Mucosa of descending colon (tissue), 3 donors: Measurements from ENCODE around the gene POM121L12. TPM values are rescaled to one million over a fixed set of nuclear protein-coding genes. Genes with fewer than 3 reads are reported as not detected.

ENCODE experiments used
- ATAC-seq: fragments of 200-7000 bp; cut with Tn5 transposase; one replicate; pipeline ENCODE4 v1.9.1; 2020; ENCODE audit warnings: mild to moderate bottlenecking, moderate library complexity
- DNase-seq, 3 donors: peaks; one replicate each; pipeline ENCODE4 v3.0.0-alpha.2; 2020
- H3K36me3 ChIP-seq: fragments of 200-600 bp; one replicate; pipeline ENCODE4 v1.8.0; 2021; ENCODE audit warnings: low read depth, mild to moderate bottlenecking
- H3K4me1 ChIP-seq: fragments of 200-600 bp; one replicate; pipeline ENCODE4 v1.8.0; 2021; ENCODE audit warnings: low read depth, mild to moderate bottlenecking
- H3K4me3 ChIP-seq: fragments of 200-600 bp; one replicate; pipeline ENCODE4 v1.8.0; 2021; ENCODE audit warnings: mild to moderate bottlenecking
- H3K9me3 ChIP-seq: fragments of 200-600 bp; one replicate; pipeline ENCODE4 v1.8.0; 2021; ENCODE audit warnings: mild to moderate bottlenecking
- intact Hi-C, 2 donors: fragments of 100-400 bp; cut with DNase I in 1 of 2; cut with micrococcal nuclease in 1 of 2; formaldehyde crosslinking; loops; one replicate each; pipeline versions ENCODE4 v1.11.0 to v1.11.1; 2022; cut with DNase I, micrococcal nuclease
- total RNA-seq, 3 donors: library from RNA; stranded (reverse); fragmentation: NEBNext Ultra II Directional in 2 of 3; extraction: Animal tissue kit (Norgen Biotek cat#: 25700) in 2 of 3; gene quantifications; one replicate each; pipeline versions ENCODE4 v1.2.1 to v1.2.4, GENCODE V29; 2021 to 2023
- TF ChIP-seq, protein P1 (sequence below): fragments of 200-600 bp; IDR thresholded peaks from one replicate; pipeline ENCODE4 v1.8.0; 2022; ENCODE audit warnings: antibody characterized with exemption, mild to moderate bottlenecking
- donor health status: DM: no; HTN: no; CAD: no; lungs with moderate emphysema.
- donor health status: DM: no; HTN: no; CAD: no.
- donor health status: DM: no; HTN: yes; CAD: no.

POM121L12 gene
- total RNA-seq, 3 donors from 2014 or later: not detected

DNA sequence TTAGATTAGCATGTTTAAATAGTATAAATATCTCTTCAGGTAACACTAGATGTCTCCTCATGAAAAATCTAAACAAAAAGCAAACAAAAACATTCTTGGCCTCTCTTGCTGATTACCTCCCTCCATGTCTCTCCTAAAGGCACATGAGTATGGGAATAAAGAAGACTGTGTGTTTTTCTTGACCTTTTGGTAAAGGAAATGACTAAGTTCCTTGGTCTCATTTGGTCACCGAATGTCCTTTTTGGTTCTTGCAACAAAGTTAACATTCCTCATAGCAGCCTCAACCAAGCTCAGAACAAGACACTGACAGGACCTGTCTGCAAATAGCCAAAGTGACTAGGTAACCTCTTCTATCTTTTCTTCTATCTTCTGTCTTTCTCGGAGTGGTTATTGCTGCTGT lies 35.5 kb downstream of the POM121L12 start:
- Histone ChIP-seq H3K36me3 (no peaks in the 10 kb centered on the region), H3K4me3 (no peak overlapping the region), H3K4me1 (no peaks in the 10 kb centered on the region), H3K9me3 (peaks cover 7% of the 10 kb centered on the region)
- DNase-seq: no peak
- intact Hi-C loops: no loop called here
- ATAC-seq: no peak
- TF ChIP-seq, protein P1, sequence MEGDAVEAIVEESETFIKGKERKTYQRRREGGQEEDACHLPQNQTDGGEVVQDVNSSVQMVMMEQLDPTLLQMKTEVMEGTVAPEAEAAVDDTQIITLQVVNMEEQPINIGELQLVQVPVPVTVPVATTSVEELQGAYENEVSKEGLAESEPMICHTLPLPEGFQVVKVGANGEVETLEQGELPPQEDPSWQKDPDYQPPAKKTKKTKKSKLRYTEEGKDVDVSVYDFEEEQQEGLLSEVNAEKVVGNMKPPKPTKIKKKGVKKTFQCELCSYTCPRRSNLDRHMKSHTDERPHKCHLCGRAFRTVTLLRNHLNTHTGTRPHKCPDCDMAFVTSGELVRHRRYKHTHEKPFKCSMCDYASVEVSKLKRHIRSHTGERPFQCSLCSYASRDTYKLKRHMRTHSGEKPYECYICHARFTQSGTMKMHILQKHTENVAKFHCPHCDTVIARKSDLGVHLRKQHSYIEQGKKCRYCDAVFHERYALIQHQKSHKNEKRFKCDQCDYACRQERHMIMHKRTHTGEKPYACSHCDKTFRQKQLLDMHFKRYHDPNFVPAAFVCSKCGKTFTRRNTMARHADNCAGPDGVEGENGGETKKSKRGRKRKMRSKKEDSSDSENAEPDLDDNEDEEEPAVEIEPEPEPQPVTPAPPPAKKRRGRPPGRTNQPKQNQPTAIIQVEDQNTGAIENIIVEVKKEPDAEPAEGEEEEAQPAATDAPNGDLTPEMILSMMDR: no peak
